GM12878 (cell line): ENCODE results near the gene LSAMP. TPM values are rescaled to one million over a fixed set of nuclear protein-coding genes. Genes with fewer than 3 reads are reported as not detected.

Experiments used
- ATAC-seq: fragments of 200-7000 bp; cut with Tn5 transposase; 3 replicates; pipeline ENCODE4 v1.9.1; 2020; ENCODE audit warnings: mild to moderate bottlenecking, moderate library complexity
- BruUV-seq: library from RNA; stranded (reverse); fragments of 400-500 nt; replicated peaks from 2 replicates; lab custom pipeline; 2021; lab: Mats Ljungman, UMichigan
- CTCF ChIA-PET: fragments of 300-600 bp; sonication (Branson Sonifier 250); formaldehyde crosslinking; extraction: SDS; loops from one replicate; lab custom pipeline; 2021; ENCODE audit warnings: inconsistent platforms; lab: Yijun Ruan, JAX
- POLR2A ChIA-PET: fragments of 350-600 bp; formaldehyde crosslinking; extraction: SDS; loops from one replicate; lab custom pipeline; 2021; ENCODE audit warnings: inconsistent platforms; lab: Charles Lee
- RAD21 ChIA-PET: fragments of 300-600 bp; sonication (Branson Sonifier 250); formaldehyde crosslinking; loops from one replicate; lab custom pipeline; 2023; ENCODE audit warnings: antibody characterized with exemption; ENCODE audit not compliant: unreplicated experiment; lab: Charles Lee
- SMC1A ChIA-PET: fragments of 300-600 bp; sonication (Branson Sonifier 250); formaldehyde crosslinking; loops from one replicate; lab custom pipeline; 2023; ENCODE audit not compliant: unreplicated experiment, uncharacterized antibody; lab: Charles Lee
- DNase-seq: peaks from one replicate; pipeline ENCODE4 v3.0.0-alpha.2; 2011; ENCODE audit warnings: low read depth, low spot score
- FAIRE-seq: peaks from 3 replicates; lab custom pipeline; 2011; peaks lifted over from hg19 to GRCh38; lab: Jason Lieb, UNC
- H2AFZ ChIP-seq: 2 replicates; pipeline ENCODE4 v1.6.0; 2011; ENCODE audit warnings: low read depth, low read length, control low read depth; ENCODE audit not compliant: control insufficient read depth
- H3K27ac ChIP-seq: 2 replicates; pipeline ENCODE4 v1.5.1; 2011; ENCODE audit warnings: control low read depth; ENCODE audit not compliant: control insufficient read depth, insufficient read depth
- H3K27me3 ChIP-seq, 2 experiments: replicated peaks in 1 of 2; 2 replicates each; pipeline versions ENCODE4 v1.6.0 to v1.6.1; 2011; ENCODE audit warnings: low read length in 1 of 2; ENCODE audit not compliant: control insufficient read depth in 2 of 2, insufficient read depth in 2 of 2
- H3K36me3 ChIP-seq, 2 experiments: 2 replicates each; pipeline ENCODE4 v1.5.1; 2011; ENCODE audit warnings: low read length in 1 of 2; ENCODE audit not compliant: control insufficient read depth in 2 of 2, insufficient read depth in 2 of 2
- H3K4me1 ChIP-seq: 2 replicates; pipeline ENCODE4 v1.6.1; 2011; ENCODE audit warnings: mild to moderate bottlenecking, low read length, moderate library complexity, mixed read lengths; ENCODE audit not compliant: control insufficient read depth, insufficient read depth
- H3K4me2 ChIP-seq: 2 replicates; pipeline ENCODE4 v1.6.0; 2011; ENCODE audit warnings: control low read depth; ENCODE audit not compliant: control insufficient read depth, insufficient read depth
- H3K4me3 ChIP-seq: fragments of 200-600 bp; sonication (generic); 2 replicates; pipeline ENCODE4 v1.5.1; 2016
- H3K79me2 ChIP-seq: 2 replicates; pipeline ENCODE4 v1.6.0; 2011; ENCODE audit warnings: low read length; ENCODE audit not compliant: control insufficient read depth, insufficient read depth
- H3K9ac ChIP-seq: 2 replicates; pipeline ENCODE4 v1.8.0; 2011; ENCODE audit warnings: low read length, control low read depth, mixed read lengths; ENCODE audit not compliant: control insufficient read depth, insufficient read depth
- H3K9me3 ChIP-seq: replicated peaks from 3 replicates; pipeline ENCODE4 v1.5.1; 2011; ENCODE audit warnings: mild to moderate bottlenecking, low read length; ENCODE audit not compliant: control insufficient read depth, insufficient read depth
- H4K20me1 ChIP-seq: 2 replicates; pipeline ENCODE4 v1.6.0; 2011; ENCODE audit not compliant: control insufficient read depth, insufficient read depth
- ASH2L ChIP-seq: fragments of 300-600, 200-600 bp; sonication (generic); IDR thresholded peaks from 2 replicates; pipeline ENCODE4 v1.6.1; 2017; ENCODE audit warnings: low read depth, mild to moderate bottlenecking, borderline replicate concordance
- DPF2 ChIP-seq: fragments of 450-650 bp; IDR thresholded peaks from 2 replicates; pipeline ENCODE4 v1.6.1; 2017; ENCODE audit warnings: mild to moderate bottlenecking
- EED ChIP-seq: sonication (generic); IDR thresholded peaks from 2 replicates; pipeline ENCODE4 v1.6.1; 2016; ENCODE audit warnings: antibody characterized with exemption, low read depth
- HSF1 ChIP-seq: fragments of 150-350 bp; IDR thresholded peaks from 2 replicates; pipeline ENCODE4 v1.6.1; 2014; ENCODE audit warnings: mild to moderate bottlenecking, low read depth, low read length
- IKZF1 ChIP-seq: fragments of 450-650 bp; conservative IDR thresholded peaks from 2 replicates; pipeline ENCODE4 v1.6.1; 2017; ENCODE audit warnings: antibody characterized with exemption, mild to moderate bottlenecking
- IKZF2 ChIP-seq, 2 experiments: fragments of 450-650 bp; IDR thresholded peaks; 2 replicates each; pipeline ENCODE4 v1.6.1; 2017; ENCODE audit warnings: mild to moderate bottlenecking in 2 of 2, moderate library complexity in 2 of 2
- MTA2 ChIP-seq: fragments of 450-650 bp; IDR thresholded peaks from 2 replicates; pipeline ENCODE4 v1.6.1; 2016; ENCODE audit warnings: low read depth, mild to moderate bottlenecking, moderate library complexity
- MXI1 ChIP-seq: fragments of 150-350 bp; IDR thresholded peaks from 2 replicates; pipeline ENCODE4 v1.6.1; 2011; ENCODE audit warnings: low read depth, mild to moderate bottlenecking, inconsistent platforms, low read length, improper control_type of control experiment
- NKRF ChIP-seq: fragments of 450-650 bp; conservative IDR thresholded peaks from 2 replicates; pipeline ENCODE4 v1.6.1; 2017; ENCODE audit warnings: mild to moderate bottlenecking, moderate library complexity
- PML ChIP-seq: IDR thresholded peaks from 2 replicates; pipeline ENCODE4 v1.6.1; 2012; ENCODE audit warnings: low read length, inconsistent platforms
- SPI1 ChIP-seq: IDR thresholded peaks from 2 replicates; pipeline ENCODE4 v1.6.1; 2011; ENCODE audit warnings: low read depth, mild to moderate bottlenecking, low read length, moderate library complexity, borderline replicate concordance; ENCODE audit not compliant: insufficient read depth
- TCF3 ChIP-seq: IDR thresholded peaks from 2 replicates; pipeline ENCODE4 v1.6.1; 2012; ENCODE audit warnings: low read depth, mild to moderate bottlenecking, low read length, borderline replicate concordance; ENCODE audit not compliant: insufficient read depth
- WGBS: methylation state at CpG from one replicate; pipeline ENCODE4 v1.1.6; 2016; ENCODE audit warnings: low lambda C conversion rate; ENCODE audit not compliant: insufficient replicate concordance, insufficient coverage; ENCODE audit errors: missing lambda C conversion rate; 5-methylcytosine and 5-hydroxymethylcytosine counted together
- in situ Hi-C: fragments of 300-500 bp; cut with MboI; formaldehyde crosslinking; loops from 9 replicates; pipeline ENCODE4 v1.14.3; 2018; ENCODE audit warnings: mixed read lengths
- intact Hi-C: fragments of 100-400 bp; cut with micrococcal nuclease; formaldehyde crosslinking; loops from one replicate; pipeline ENCODE4 v1.14.2; 2022; ENCODE audit not compliant: unreplicated experiment
- polyA plus RNA-seq, 11 experiments: library from polyadenylated mRNA; depleted of rRNA in 4 of 11; unstranded in 6 of 11; stranded (reverse) in 5 of 11; fragments of >200 nt; fragmentation: Nextera tagmentation in 4 of 11; fragmentation: Illumina TruSeq in 1 of 11; extraction: Ambion mirVana in 4 of 11; extraction: Trizol in 1 of 11; gene quantifications; 1 replicate in 1 of 11; 2 replicates in 10 of 11; pipeline versions ENCODE4 v1.2.1 to v1.2.3, GENCODE V29; 2011 to 2016; ENCODE audit warnings: inconsistent platforms in 2 of 11, missing spikeins in 2 of 11, low read depth in 1 of 11
- total RNA-seq, 4 experiments: library from RNA; depleted of rRNA in 3 of 4; stranded (reverse); fragments of >200 nt in 3 of 4; fragmentation: Illumina TruSeq in 1 of 4; extraction: Trizol in 1 of 4; gene quantifications; 2 replicates each; pipeline versions ENCODE4 v1.2.1 to v1.2.3, GENCODE V29; 2013 to 2021

LSAMP gene
- total and polyA plus RNA-seq, 10 of the 15 experiments (the other 5 are each of a cell fraction or from before 2014, with no cell fraction given), result 2.0 to 12.7 (median 6.5) TPM

DNA sequence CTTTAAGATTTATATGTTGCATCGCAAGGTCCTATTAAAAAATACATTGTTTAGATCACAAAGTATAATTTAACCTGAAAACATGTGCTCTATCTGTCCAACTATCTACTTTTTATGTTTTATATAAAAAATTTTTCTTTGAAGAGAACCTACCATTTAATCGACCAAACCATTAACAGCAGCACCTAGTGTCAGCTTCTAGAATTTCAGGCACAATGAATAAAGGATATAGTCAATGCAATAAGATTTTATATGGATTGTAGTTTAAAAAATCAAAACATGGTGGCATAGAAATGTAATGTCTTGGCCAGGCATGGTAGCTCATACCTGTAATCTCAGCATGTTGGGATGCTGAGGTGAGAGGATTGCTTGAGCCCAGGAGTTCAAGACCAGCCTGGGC lies 508.2 kb downstream of the LSAMP start (continued):
- no peak for TF ChIP-seq NKRF

GRCh38 chr3:115932807-115933206 lies 512.5 kb downstream of the LSAMP start:
- ChIA-PET CTCF (interaction anchor here (0.6 to 2.7 kb wide), 4 partner anchors 10 to 705 kb away, joined by 3 to 10 read pairs (median 6); no protein-coding TSS in a partner anchor), RAD21 (interaction anchor here (0.6 to 1.5 kb wide), 3 partner anchors 11 to 387 kb away, joined by 3 to 5 read pairs (median 3); no protein-coding TSS in a partner anchor), SMC1A (interaction anchor here (0.6 to 4.9 kb wide), 7 partner anchors 10 to 452 kb away, joined by 3 to 36 read pairs (median 3); no protein-coding TSS in a partner anchor), POLR2A (no interaction called here)
- Histone ChIP-seq H3K27ac (no peak overlapping the region), H3K4me1 (peaks cover 11% of the 10 kb centered on the region; the same call in 1 of the 2 replicates), H3K4me2 (peak overlapping the region; percentile 60), H3K36me3 (no peaks in the 10 kb centered on the region), H3K9me3 (no peaks in the 10 kb centered on the region), H4K20me1 (no peaks in the 10 kb centered on the region), H3K9ac (no peak overlapping the region), H2AFZ (no peak overlapping the region), H3K79me2 (no peaks in the 10 kb centered on the region), H3K27me3 (no peaks in the 10 kb centered on the region), H3K4me3 (no peak overlapping the region)
- in situ Hi-C loops (no loop called here), intact Hi-C loops (no loop called here)
- WGBS, result 15% methylated on average over 7 of the region's 7 CpGs
- DNase-seq (no peak), ATAC-seq (peak; percentile 62), FAIRE-seq (no peak)
- BruUV-seq, result no TSS peak
- TF ChIP-seq HSF1 (no peak), ASH2L (no peak), TCF3 (no peak), MXI1 (no peak), IKZF1 (peak; percentile 63; the same call in 1 of the 2 replicates), MTA2 (0 out of 2 replicates have a peak, but pooled peaks have one; percentile 12), PML (no peak), SPI1 (peak; percentile 71; the same call in 1 of the 2 replicates), EED (peak; percentile 52), DPF2 (0 out of 2 replicates have a peak, but pooled peaks have one; percentile 17), IKZF2 (IDR thresholded peaks at IDR 0.05) (peak; percentile 67 to 71; a peak in 3 of 4 replicates), NKRF (no peak)
